Endothelial cell of umbilical vein (primary cell): ENCODE data around the gene TAMM41. TPM values are rescaled to one million over a fixed set of nuclear protein-coding genes. Genes with fewer than 3 reads are reported as not detected.
A peak's percentile ranks its signal among the peaks of the same experiment; 100 is the strongest.

Experiments used
- BruUV-seq: library from RNA; stranded (reverse); fragments of 400-500 nt; replicated peaks from 2 replicates; lab custom pipeline; 2021; lab: Mats Ljungman, UMichigan
- CTCF ChIA-PET: fragments of 300-600, 350-600 bp; sonication (Branson Sonifier 250); formaldehyde crosslinking; loops from one replicate; lab custom pipeline; 2021; ENCODE audit warnings: antibody characterized with exemption, inconsistent platforms; lab: Charles Lee
- POLR2A ChIA-PET: fragments of 300-600, 350-600 bp; sonication (Branson Sonifier 250); formaldehyde crosslinking; loops from one replicate; lab custom pipeline; 2021; ENCODE audit warnings: antibody characterized with exemption, inconsistent platforms; lab: Charles Lee
- DNase-seq: peaks from one replicate; pipeline ENCODE4 v3.0.0-alpha.2; 2011; ENCODE audit warnings: low read depth, low spot score
- FAIRE-seq: peaks from 2 replicates; lab custom pipeline; 2011; peaks lifted over from hg19 to GRCh38; lab: Jason Lieb, UNC
- H2AFZ ChIP-seq: 2 replicates; pipeline ENCODE4 v1.6.0; 2012; ENCODE audit warnings: low read depth, low read length, control low read depth, inconsistent platforms
- H3K27ac ChIP-seq: 2 replicates; pipeline ENCODE4 v1.5.1; 2011; ENCODE audit warnings: low read depth, mild to moderate bottlenecking, control low read depth, low read length, moderate library complexity; ENCODE audit not compliant: insufficient read depth
- H3K27me3 ChIP-seq, 2 experiments: 2 replicates each; pipeline versions ENCODE4 v1.6.0 to v1.6.1; 2011; ENCODE audit warnings: low read length in 2 of 2, mixed read lengths in 1 of 2; ENCODE audit not compliant: control insufficient read depth in 2 of 2, insufficient read depth in 2 of 2
- H3K36me3 ChIP-seq, 2 experiments: 2 replicates in 1 of 2; 3 replicates in 1 of 2; pipeline ENCODE4 v1.5.1; 2011; ENCODE audit warnings: low read length in 2 of 2, mild to moderate bottlenecking in 1 of 2, moderate library complexity in 1 of 2; ENCODE audit not compliant: control insufficient read depth in 2 of 2, insufficient read depth in 2 of 2; ENCODE audit errors: extremely low read depth in 1 of 2
- H3K4me1 ChIP-seq: 3 replicates; pipeline ENCODE4 v1.5.1; 2011; ENCODE audit warnings: mild to moderate bottlenecking, low read length; ENCODE audit not compliant: control insufficient read depth, insufficient read depth; ENCODE audit errors: extremely low read depth
- H3K4me2 ChIP-seq: 2 replicates; pipeline ENCODE4 v1.6.1; 2011; ENCODE audit warnings: low read length, control low read depth, mixed read lengths; ENCODE audit not compliant: insufficient read depth
- H3K4me3 ChIP-seq, 3 experiments: fragments of 200-600 bp in 1 of 3; sonication (generic), shearing (Covaris generic) in 1 of 3; replicated peaks in 1 of 3; 2 replicates each; pipeline ENCODE4 v1.5.1; 2011 to 2016; ENCODE audit warnings: control low read depth in 3 of 3, low read length in 3 of 3, mild to moderate bottlenecking in 2 of 3, inconsistent platforms in 1 of 3, low read depth in 1 of 3, moderate library complexity in 1 of 3; ENCODE audit not compliant: insufficient read depth in 1 of 3
- H3K79me2 ChIP-seq: 2 replicates; pipeline ENCODE4 v1.6.0; 2012; ENCODE audit warnings: low read length, inconsistent platforms; ENCODE audit not compliant: control insufficient read depth, insufficient read depth
- H3K9ac ChIP-seq: replicated peaks from 2 replicates; pipeline ENCODE3; 2011; ENCODE audit warnings: low read length, control low read depth; ENCODE audit not compliant: insufficient read depth; ENCODE audit errors: extremely low read depth
- H3K9me1 ChIP-seq: replicated peaks from 3 replicates; pipeline ENCODE4 v1.6.0; 2011; ENCODE audit warnings: mild to moderate bottlenecking, low read length; ENCODE audit not compliant: control insufficient read depth, insufficient read depth; ENCODE audit errors: extremely low read depth
- H3K9me3 ChIP-seq: replicated peaks from 2 replicates; pipeline ENCODE4 v1.5.1; 2012; ENCODE audit warnings: low read length, inconsistent platforms; ENCODE audit not compliant: control insufficient read depth, insufficient read depth
- H4K20me1 ChIP-seq: replicated peaks from 2 replicates; pipeline ENCODE3; 2011; ENCODE audit warnings: mild to moderate bottlenecking, low read length; ENCODE audit not compliant: control insufficient read depth, insufficient read depth; ENCODE audit errors: extremely low read depth
- CTCF ChIP-seq, 2 donors: IDR thresholded peaks; 1 replicate in 1 of 2; 2 replicates in 1 of 2; pipeline ENCODE4 v1.5.1; 2011; ENCODE audit warnings: low read length in 2 of 2, mild to moderate bottlenecking in 2 of 2, moderate library complexity in 2 of 2, control low read depth in 1 of 2, inconsistent platforms in 1 of 2, low read depth in 1 of 2; ENCODE audit not compliant: insufficient read depth in 1 of 2; ENCODE audit errors: extremely low read depth in 1 of 2
- EZH2 ChIP-seq: IDR thresholded peaks from 2 replicates; pipeline ENCODE4 v1.6.1; 2012; ENCODE audit warnings: borderline replicate concordance, low read depth, mild to moderate bottlenecking, moderate library complexity, low read length, inconsistent platforms; ENCODE audit not compliant: severe bottlenecking
- JUN ChIP-seq: IDR thresholded peaks from 2 replicates; pipeline ENCODE4 v1.6.1; 2011; ENCODE audit warnings: borderline replicate concordance, low read depth; ENCODE audit not compliant: insufficient read length, insufficient read depth
- dilution Hi-C: fragments of 300-500 bp; cut with MboI; formaldehyde crosslinking; loops from one replicate; pipeline ENCODE4 v1.15.0; 2019; ENCODE audit warnings: low sequenced_read_pairs; ENCODE audit not compliant: extremely low pct_ligation_motif_present
- intact Hi-C: fragments of 100-400 bp; cut with micrococcal nuclease; formaldehyde crosslinking; loops from one replicate; pipeline ENCODE4 v1.10.0; 2022
- polyA plus RNA-seq, 4 experiments: library from polyadenylated mRNA; depleted of rRNA in 3 of 4; stranded (reverse) in 3 of 4; unstranded in 1 of 4; fragments of >200 nt; gene quantifications; 2 replicates each; pipeline versions ENCODE4 v1.2.1 to v1.2.3, GENCODE V29; 2011 to 2012; ENCODE audit warnings: missing spikeins in 1 of 4
- total RNA-seq: library from RNA; stranded (reverse); gene quantifications from 2 replicates; pipeline ENCODE4 v1.2.3, GENCODE V29; 2021

Gene TAMM41
- total and polyA plus RNA-seq, 2 donors (not counting 3 experiments of a cell fraction or from before 2014, with no cell fraction given) = 12.6 to 29.7 TPM

- dilution Hi-C loops = no loop called here
- Histone ChIP-seq H3K27me3 (no peaks in the 10 kb centered on the region), H2AFZ (no peak overlapping the region), H3K27ac (no peak overlapping the region), H3K79me2 (no peaks in the 10 kb centered on the region), H3K36me3 (peaks cover 0 to 9% of the 10 kb centered on the region in 2 experiments), H3K4me2 (no peak overlapping the region), H3K9me1 (no peaks in the 10 kb centered on the region), H3K4me1 (no peaks in the 10 kb centered on the region), H4K20me1 (no peaks in the 10 kb centered on the region), H3K9me3 (no peaks in the 10 kb centered on the region), H3K4me3 (no peak overlapping the region), H3K9ac (no peak overlapping the region)
- ChIA-PET POLR2A (interaction anchor here (0.7 kb wide), 1 partner anchor 16 kb away, joined by 4 read pairs; no protein-coding TSS in a partner anchor), CTCF (interaction anchor here (0.6 to 2.3 kb wide), 23 partner anchors 8 to 427 kb away, joined by 3 to 48 read pairs (median 4); no protein-coding TSS in a partner anchor)
- DNase-seq (peak; percentile 53), FAIRE-seq (peak; percentile 94)
- TF ChIP-seq JUN (no peak), CTCF (IDR thresholded peaks at IDR 0.05; ENCODE audit: extremely low read depth in 1 of 2, insufficient read depth in 1 of 2, low read depth in 1 of 2, low read length in 2 of 2) (peak; percentile 68 to 70), EZH2 (no peak)
- BruUV-seq = no TSS peak
- intact Hi-C loops = loop anchor here (1.0 to 10.0 kb wide), 6 partner anchors 30 to 425 kb away; no protein-coding TSS in a partner anchor
These were observed 42.5 kb downstream of the TAMM41 start for GRCh38 chr3:11803977-11804892.
